SU-DHL-6 (cell line): ENCODE results near the gene ARHGEF4.

Experiments used
- H2AFZ ChIP-seq: fragments of 200-600 bp; sonication (generic); 2 replicates; pipeline ENCODE4 v1.6.1; 2014; ENCODE audit warnings: low read depth, mild to moderate bottlenecking, moderate library complexity, mixed read lengths, antibody characterized with exemption, low read length; ENCODE audit not compliant: severe bottlenecking
- H3F3A ChIP-seq: fragments of 200-600 bp; shearing (Covaris generic); 2 replicates; pipeline ENCODE4 v1.6.0; 2016; ENCODE audit warnings: antibody characterized with exemption, mild to moderate bottlenecking; ENCODE audit not compliant: insufficient read depth
- H3K27ac ChIP-seq: fragments of 200-600 bp; sonication (generic); 2 replicates; pipeline ENCODE4 v1.5.1; 2016; ENCODE audit warnings: low read depth, mild to moderate bottlenecking, low read length, moderate library complexity, mixed read lengths
- H3K27me3 ChIP-seq: fragments of 200-600 bp; sonication (generic), shearing (Covaris generic); 2 replicates; pipeline ENCODE4 v1.6.0; 2014; ENCODE audit warnings: mild to moderate bottlenecking, low read length
- H3K36me3 ChIP-seq: fragments of 200-600 bp; sonication (generic); 2 replicates; pipeline ENCODE4 v1.6.1; 2014; ENCODE audit warnings: mild to moderate bottlenecking, low read length, mixed read lengths
- H3K4me2 ChIP-seq: fragments of 300-600, 200-600 bp; shearing (Covaris generic), sonication (generic); 2 replicates; pipeline ENCODE4 v1.6.0; 2014; ENCODE audit warnings: low read length, low read depth, mild to moderate bottlenecking; ENCODE audit not compliant: poor library complexity, severe bottlenecking
- H3K4me3 ChIP-seq: fragments of 200-600 bp; sonication (generic); 2 replicates; pipeline ENCODE4 v1.5.1; 2014; ENCODE audit warnings: antibody characterized with exemption, low read length, mild to moderate bottlenecking, mixed read lengths; ENCODE audit not compliant: insufficient read depth, poor library complexity, severe bottlenecking
- H3K79me2 ChIP-seq: fragments of 200-600 bp; sonication (generic); 2 replicates; pipeline ENCODE4 v1.6.1; 2014; ENCODE audit warnings: mild to moderate bottlenecking, low read length, moderate library complexity; ENCODE audit not compliant: insufficient read depth
- H3K9ac ChIP-seq: fragments of 200-600 bp; sonication (generic); 2 replicates; pipeline ENCODE4 v1.7.0; 2014; ENCODE audit warnings: mild to moderate bottlenecking, low read length
- H3K9me2 ChIP-seq: fragments of 200-600 bp; sonication (generic); replicated peaks from 2 replicates; pipeline ENCODE4 v1.6.1; 2014; ENCODE audit warnings: low read length; ENCODE audit not compliant: insufficient read depth
- H3K9me3 ChIP-seq: fragments of 200-600 bp; sonication (generic); 2 replicates; pipeline ENCODE4 v1.6.1; 2014; ENCODE audit warnings: low read length, mixed read lengths; ENCODE audit not compliant: insufficient read depth
- H4K20me1 ChIP-seq: fragments of 200-600 bp; sonication (generic); 2 replicates; pipeline ENCODE4 v1.6.1; 2014; ENCODE audit warnings: low read depth, mild to moderate bottlenecking, antibody characterized with exemption, low read length, moderate library complexity, mixed read lengths
- EZH2phosphoT487 ChIP-seq: fragments of 200-600 bp; sonication (generic), shearing (Covaris generic); conservative IDR thresholded peaks from 2 replicates; pipeline ENCODE4 v1.6.1; 2018; ENCODE audit warnings: mild to moderate bottlenecking, antibody characterized with exemption, low read length, moderate library complexity, mixed read lengths
- TF ChIP-seq, protein P1 (sequence below): fragments of 200-600 bp; sonication (generic); IDR thresholded peaks from one replicate; pipeline ENCODE4 v1.5.1; 2017; ENCODE audit warnings: antibody characterized with exemption, mild to moderate bottlenecking, low read length, moderate library complexity; ENCODE audit not compliant: insufficient read depth, poor library complexity, severe bottlenecking

Gene ARHGEF4

DNA sequence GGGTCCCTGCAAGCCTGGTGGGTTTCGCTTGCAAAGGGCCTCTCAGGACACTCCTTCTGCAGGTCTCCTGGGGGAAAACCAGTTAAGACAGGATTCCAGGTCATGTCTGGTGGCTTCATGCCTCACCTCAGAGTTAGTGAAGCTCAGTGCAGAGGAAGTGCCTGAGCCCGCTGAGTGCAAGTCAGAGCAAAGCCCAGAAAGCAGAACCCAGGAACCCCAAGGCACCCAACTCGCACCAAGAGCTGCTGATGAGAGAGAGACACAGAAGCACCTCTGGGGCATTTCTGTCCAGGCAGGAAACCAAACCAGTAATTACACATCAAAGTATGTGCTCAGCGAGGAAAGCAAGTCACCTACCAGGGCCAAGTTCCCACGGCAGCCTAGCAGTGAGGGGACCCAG lies 78.4 kb downstream of the ARHGEF4 start:
- Histone ChIP-seq H4K20me1 (no peaks in the 10 kb centered on the region), H3K27me3 (no peaks in the 10 kb centered on the region)

DNA sequence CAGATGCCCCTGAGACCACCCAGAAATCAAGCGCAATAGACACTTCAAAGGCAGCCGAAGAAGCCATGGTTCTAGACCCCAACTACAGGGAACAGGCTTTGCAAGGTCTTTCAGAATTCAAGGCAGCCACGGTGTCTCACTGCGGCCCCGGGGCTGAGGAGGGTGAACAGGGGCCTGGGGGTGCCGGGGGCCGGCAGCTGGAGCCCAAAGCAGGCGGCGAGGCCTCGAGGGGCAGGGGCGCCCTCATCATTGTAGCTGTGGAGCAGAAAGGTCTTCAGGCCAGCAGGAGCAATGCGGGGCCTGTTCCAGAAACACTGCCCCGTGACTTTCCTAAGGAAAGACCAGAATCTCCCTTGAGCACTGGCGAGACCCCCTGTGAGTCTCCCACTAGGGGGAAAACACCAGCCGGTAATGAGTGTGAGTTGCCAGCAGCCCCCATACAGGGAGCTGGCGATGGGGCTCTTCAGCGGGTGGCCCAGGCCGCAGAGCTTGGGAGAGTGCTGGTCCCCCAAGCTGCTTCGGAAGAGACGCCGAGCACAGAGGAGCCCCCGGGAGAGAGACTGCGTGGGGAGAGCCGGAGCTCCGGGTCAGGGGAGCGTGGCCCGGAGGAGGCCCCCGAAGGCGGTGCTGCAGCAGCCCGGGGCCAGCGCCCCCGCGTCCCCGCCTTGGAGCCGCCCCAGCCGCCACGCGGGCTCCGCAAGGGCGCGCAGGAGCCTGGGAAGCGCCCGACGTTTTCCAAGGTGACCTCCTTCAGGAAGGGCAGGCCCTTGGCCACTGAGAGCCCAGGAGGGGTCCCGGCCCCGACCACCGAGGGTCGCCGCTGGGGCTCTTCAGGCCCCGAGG lies 79.1 kb downstream of the ARHGEF4 start:
- TF ChIP-seq, protein P1, sequence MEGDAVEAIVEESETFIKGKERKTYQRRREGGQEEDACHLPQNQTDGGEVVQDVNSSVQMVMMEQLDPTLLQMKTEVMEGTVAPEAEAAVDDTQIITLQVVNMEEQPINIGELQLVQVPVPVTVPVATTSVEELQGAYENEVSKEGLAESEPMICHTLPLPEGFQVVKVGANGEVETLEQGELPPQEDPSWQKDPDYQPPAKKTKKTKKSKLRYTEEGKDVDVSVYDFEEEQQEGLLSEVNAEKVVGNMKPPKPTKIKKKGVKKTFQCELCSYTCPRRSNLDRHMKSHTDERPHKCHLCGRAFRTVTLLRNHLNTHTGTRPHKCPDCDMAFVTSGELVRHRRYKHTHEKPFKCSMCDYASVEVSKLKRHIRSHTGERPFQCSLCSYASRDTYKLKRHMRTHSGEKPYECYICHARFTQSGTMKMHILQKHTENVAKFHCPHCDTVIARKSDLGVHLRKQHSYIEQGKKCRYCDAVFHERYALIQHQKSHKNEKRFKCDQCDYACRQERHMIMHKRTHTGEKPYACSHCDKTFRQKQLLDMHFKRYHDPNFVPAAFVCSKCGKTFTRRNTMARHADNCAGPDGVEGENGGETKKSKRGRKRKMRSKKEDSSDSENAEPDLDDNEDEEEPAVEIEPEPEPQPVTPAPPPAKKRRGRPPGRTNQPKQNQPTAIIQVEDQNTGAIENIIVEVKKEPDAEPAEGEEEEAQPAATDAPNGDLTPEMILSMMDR: no peak
- TF ChIP-seq EZH2phosphoT487: no peak
- H3K4me3 ChIP-seq: no peak overlapping the region

More for the DNA sequence above, 78.4 kb downstream of the ARHGEF4 start:
- H3K9ac ChIP-seq: no peak overlapping the region
- H3K9me3 ChIP-seq: no peaks in the 10 kb centered on the region
- TF ChIP-seq EZH2phosphoT487: no peak
- TF ChIP-seq, protein P1: no peak
- H3K4me2 ChIP-seq: no peak overlapping the region
- H3K79me2 ChIP-seq: no peaks in the 10 kb centered on the region
- no peaks in the 10 kb centered on the region for H3F3A ChIP-seq
- H3K9me2 ChIP-seq: no peaks in the 10 kb centered on the region
- H3K4me3 ChIP-seq: no peak overlapping the region
- no peaks in the 10 kb centered on the region for H3K36me3 ChIP-seq
- no peak overlapping the region for H3K27ac ChIP-seq
- H2AFZ ChIP-seq: no peak overlapping the region

DNA sequence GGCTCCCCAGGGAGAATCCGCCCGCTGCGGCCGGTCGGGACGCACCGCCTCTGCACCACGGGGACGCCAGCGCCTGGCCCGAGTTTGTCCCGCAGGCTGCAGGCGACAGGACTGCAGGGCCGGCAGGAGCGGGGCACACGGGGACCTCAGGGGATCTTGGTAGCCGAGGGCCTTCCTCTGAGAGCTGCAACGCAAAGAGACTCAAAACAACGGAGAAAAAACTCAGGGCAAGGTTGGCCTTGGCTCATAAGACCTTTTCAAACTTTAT lies 79.7 kb downstream of the ARHGEF4 start:
- H3K27me3 ChIP-seq: no peaks in the 10 kb centered on the region
- no peak overlapping the region for H3K4me2 ChIP-seq

More for the DNA sequence above, 79.1 kb downstream of the ARHGEF4 start:
- Histone ChIP-seq H3K27ac (no peak overlapping the region), H2AFZ (no peak overlapping the region), H3K9ac (no peak overlapping the region), H3F3A (no peaks in the 10 kb centered on the region), H3K79me2 (no peaks in the 10 kb centered on the region), H4K20me1 (no peaks in the 10 kb centered on the region), H3K9me3 (no peaks in the 10 kb centered on the region), H3K4me2 (no peak overlapping the region), H3K9me2 (no peaks in the 10 kb centered on the region), H3K27me3 (no peaks in the 10 kb centered on the region), H3K36me3 (no peaks in the 10 kb centered on the region)

More for the DNA sequence above, 79.7 kb downstream of the ARHGEF4 start:
- H2AFZ ChIP-seq: no peak overlapping the region
- H3K4me3 ChIP-seq: no peak overlapping the region
- H3K36me3 ChIP-seq: no peaks in the 10 kb centered on the region
- no peak overlapping the region for H3K27ac ChIP-seq
- no peaks in the 10 kb centered on the region for H4K20me1 ChIP-seq
- no peaks in the 10 kb centered on the region for H3K9me2 ChIP-seq
- TF ChIP-seq EZH2phosphoT487: no peak
- TF ChIP-seq, protein P1: no peak
- H3K9ac ChIP-seq: no peak overlapping the region
- H3K9me3 ChIP-seq: no peaks in the 10 kb centered on the region
- no peaks in the 10 kb centered on the region for H3F3A ChIP-seq
- no peaks in the 10 kb centered on the region for H3K79me2 ChIP-seq
